ENCODE data around the gene TLE2.

- no peak for TF ChIP-seq ZNF274 (IDR thresholded peaks at IDR 0.05; ENCODE audit: low read depth, low read length)
- TF ChIP-seq SUZ12 (IDR thresholded peaks at IDR 0.05; ENCODE audit: extremely low read depth, insufficient read depth, insufficient read length) = no peak
These were observed 26.1 kb upstream of the TLE2 start for GRCh38 chr19:3054972-3055740.
